ENCODE results near the gene TLN1. TPM values are rescaled to one million over a fixed set of nuclear protein-coding genes. Genes with fewer than 3 reads are reported as not detected.

The TLN1 gene
- total RNA-seq, 4 donors from 2014 or later = 106 to 256 (median 186) TPM

- Histone ChIP-seq H3K36me3 (peaks cover 2 to 45% of the 10 kb centered on the region in 2 donors), H3K27me3 (no peaks in the 10 kb centered on the region), H3K27ac (peak overlapping the region; percentile 88 to 97 (median 94)), H3K9me3 (no peaks in the 10 kb centered on the region), H3K4me3 (peak overlapping the region; percentile 81 to 99 (median 85)), H3K4me1 (peaks cover 41 to 49% of the 10 kb centered on the region in 2 donors)
- intact Hi-C loops (cut with DNase I; ENCODE audit: low total_unique reads) (no loop called here), in situ Hi-C loops (cut with MboI; ENCODE audit: low sequenced_read_pairs in 4 of 4) (loop anchor here in 1 of 4 donors (25.0 kb wide), 1 partner anchor 261 kb away; the partner anchor contains the start of gene RUSC2)
- ATAC-seq = peak; percentile 15 to 24
- peak in 1 of 2 donors; percentile 28 for DNase-seq
- TF ChIP-seq POLR2A (IDR thresholded peaks at IDR 0.05) (no peak), CTCF (IDR thresholded peaks at IDR 0.05 in 4 of 5, conservative IDR thresholded peaks at IDR 0.05 in 1 of 5) (no peak)
Observed at GRCh38 chr9:35748242-35748857, 16.4 kb upstream of the TLN1 start.

- Histone ChIP-seq H3K4me3 (peak overlapping the region; percentile 81 to 99 (median 85)), H3K4me1 (peaks cover 41 to 51% of the 10 kb centered on the region in 2 donors), H3K9me3 (no peaks in the 10 kb centered on the region), H3K27ac (peak overlapping the region; percentile 88 to 97 (median 94)), H3K27me3 (no peaks in the 10 kb centered on the region), H3K36me3 (peaks cover 0 to 45% of the 10 kb centered on the region in 2 donors)
- in situ Hi-C loops (cut with MboI; ENCODE audit: low sequenced_read_pairs in 4 of 4) (loop anchor here in 1 of 4 donors (25.0 kb wide), 1 partner anchor 259 kb away; the partner anchor contains the start of gene RUSC2), intact Hi-C loops (cut with DNase I; ENCODE audit: low total_unique reads) (no loop called here)
- ATAC-seq (no peak), DNase-seq (no peak)
- TF ChIP-seq CTCF (IDR thresholded peaks at IDR 0.05 in 4 of 5, conservative IDR thresholded peaks at IDR 0.05 in 1 of 5) (no peak), POLR2A (IDR thresholded peaks at IDR 0.05) (no peak)
Observed at GRCh38 chr9:35746583-35746982, 14.6 kb upstream of the TLN1 start.

GRCh38 chr9:35745569-35745968, 13.6 kb upstream of the TLN1 start:
- H3K4me1 ChIP-seq = peaks cover 40 to 50% of the 10 kb centered on the region in 2 donors
- ATAC-seq = no peak
- TF ChIP-seq POLR2A (IDR thresholded peaks at IDR 0.05) = no peak
- TF ChIP-seq CTCF (IDR thresholded peaks at IDR 0.05 in 4 of 5, conservative IDR thresholded peaks at IDR 0.05 in 1 of 5) = no peak
- no peaks in the 10 kb centered on the region for H3K9me3 ChIP-seq
- peaks cover 0 to 42% of the 10 kb centered on the region in 2 donors for H3K36me3 ChIP-seq
- peak overlapping the region; percentile 81 to 99 (median 85) for H3K4me3 ChIP-seq
- in situ Hi-C loops (cut with MboI; ENCODE audit: low sequenced_read_pairs in 4 of 4) (loop anchor here in 1 of 4 donors (25.0 kb wide), 1 partner anchor 258 kb away; the partner anchor contains the start of gene RUSC2), intact Hi-C loops (cut with DNase I; ENCODE audit: low total_unique reads) (no loop called here)
- no peak for DNase-seq
- peak overlapping the region in 3 of 4 donors; percentile 88 to 97 (median 95) for H3K27ac ChIP-seq
- no peaks in the 10 kb centered on the region for H3K27me3 ChIP-seq

GRCh38 chr9:35743880-35744518, 12.0 kb upstream of the TLN1 start:
- Histone ChIP-seq H3K4me1 (peaks cover 32 to 42% of the 10 kb centered on the region in 2 donors), H3K27ac (peak overlapping the region; percentile 14 to 97 (median 59)), H3K4me3 (no peak overlapping the region), H3K27me3 (no peaks in the 10 kb centered on the region), H3K36me3 (peaks cover 0 to 55% of the 10 kb centered on the region in 2 donors), H3K9me3 (no peaks in the 10 kb centered on the region)
- TF ChIP-seq POLR2A (IDR thresholded peaks at IDR 0.05) (no peak), CTCF (IDR thresholded peaks at IDR 0.05 in 4 of 5, conservative IDR thresholded peaks at IDR 0.05 in 1 of 5) (no peak)
- intact Hi-C loops (cut with DNase I; ENCODE audit: low total_unique reads) (no loop called here), in situ Hi-C loops (cut with MboI; ENCODE audit: low sequenced_read_pairs in 4 of 4) (loop anchor here in 1 of 4 donors (25.0 kb wide), 1 partner anchor 257 kb away; the partner anchor contains the start of gene RUSC2)
- ATAC-seq (no peak), DNase-seq (no peak)

Data from gastrocnemius medialis (tissue), 4 donors.